Measurements from ENCODE around the gene COL6A1. TPM values are rescaled to one million over a fixed set of nuclear protein-coding genes. Genes with fewer than 3 reads are reported as not detected.

Gene COL6A1
- total and polyA plus RNA-seq, 4 donors, result 16.9 to 82.0 (median 35.7) TPM

- no peak for DNase-seq (ENCODE audit: low spot score)
- no peaks in the 10 kb centered on the region for H3K36me3 ChIP-seq (ENCODE audit: control insufficient read depth in 4 of 4, insufficient read depth in 3 of 4, low read depth in 1 of 4, low read length in 3 of 4)
- no peak overlapping the region for H3K27ac ChIP-seq (ENCODE audit: low read depth in 1 of 2, low read length in 2 of 2)
- no peak overlapping the region for H3K4me3 ChIP-seq (ENCODE audit: low read depth in 1 of 3, low read length in 3 of 3)
- no peak overlapping the region for H3K9ac ChIP-seq (ENCODE audit: low read depth in 1 of 2, low read length in 2 of 2)
- H3K9me3 ChIP-seq (ENCODE audit: control insufficient read depth in 4 of 4, low read length in 3 of 4), result peaks cover 0 to 4% (median 0%) of the 10 kb centered on the region in 4 donors
- 89% methylated on average over 17 of the region's 17 CpGs for WGBS
- H3K27me3 ChIP-seq (ENCODE audit: control insufficient read depth in 4 of 4, insufficient read depth in 4 of 4, low read length in 3 of 4), result no peaks in the 10 kb centered on the region
- no peaks in the 10 kb centered on the region for H3K4me1 ChIP-seq (ENCODE audit: control insufficient read depth in 4 of 4, insufficient read depth in 4 of 4, low read length in 3 of 4)
- TF ChIP-seq JUND (IDR thresholded peaks at IDR 0.05), result no peak
- no peak for TF ChIP-seq TAF1 (conservative IDR thresholded peaks at IDR 0.05)
- TF ChIP-seq HNF4G (IDR thresholded peaks at IDR 0.05), result no peak
- no peak for TF ChIP-seq MAX (IDR thresholded peaks at IDR 0.05)
- no peak for TF ChIP-seq RAD21 (IDR thresholded peaks at IDR 0.05)
- no peak for TF ChIP-seq RXRA (IDR thresholded peaks at IDR 0.05)
- TF ChIP-seq GABPA (IDR thresholded peaks at IDR 0.05 in 1 of 2, conservative IDR thresholded peaks at IDR 0.05 in 1 of 2), result no peak
- no peak for TF ChIP-seq REST (IDR thresholded peaks at IDR 0.05)
- TF ChIP-seq ATF3 (IDR thresholded peaks at IDR 0.05), result no peak
- TF ChIP-seq FOXA1 (IDR thresholded peaks at IDR 0.05), result no peak
- no peak for TF ChIP-seq NR2F2 (IDR thresholded peaks at IDR 0.05)
- TF ChIP-seq ZBTB33 (IDR thresholded peaks at IDR 0.05), result no peak
Observed at GRCh38 chr21:45937721-45938452, 43.7 kb upstream of the COL6A1 start.

- H3K9ac ChIP-seq (ENCODE audit: low read depth in 1 of 2, low read length in 2 of 2), result no peak overlapping the region
- no peaks in the 10 kb centered on the region for H3K4me1 ChIP-seq (ENCODE audit: control insufficient read depth in 4 of 4, insufficient read depth in 4 of 4, low read length in 3 of 4)
- H3K9me3 ChIP-seq (ENCODE audit: control insufficient read depth in 4 of 4, low read length in 3 of 4), result peaks cover 0 to 4% (median 0%) of the 10 kb centered on the region in 4 donors
- H3K27ac ChIP-seq (ENCODE audit: low read depth in 1 of 2, low read length in 2 of 2), result no peak overlapping the region
- no peak overlapping the region for H3K4me3 ChIP-seq (ENCODE audit: low read depth in 1 of 3, low read length in 3 of 3)
- 91% methylated on average over 1 of the region's 1 CpG for WGBS
- no peak for DNase-seq (ENCODE audit: low spot score)
- no peaks in the 10 kb centered on the region for H3K36me3 ChIP-seq (ENCODE audit: control insufficient read depth in 4 of 4, insufficient read depth in 3 of 4, low read depth in 1 of 4, low read length in 3 of 4)
- no peaks in the 10 kb centered on the region for H3K27me3 ChIP-seq (ENCODE audit: control insufficient read depth in 4 of 4, insufficient read depth in 4 of 4, low read length in 3 of 4)
- TF ChIP-seq FOXA1 (IDR thresholded peaks at IDR 0.05), result no peak
- no peak for TF ChIP-seq HNF4G (IDR thresholded peaks at IDR 0.05)
- TF ChIP-seq EGR1 (IDR thresholded peaks at IDR 0.05; ENCODE audit: low read depth in 2 of 2), result no peak
- TF ChIP-seq MAX (IDR thresholded peaks at IDR 0.05), result no peak
- TF ChIP-seq ZBTB33 (IDR thresholded peaks at IDR 0.05), result no peak
- TF ChIP-seq TAF1 (conservative IDR thresholded peaks at IDR 0.05), result no peak
- TF ChIP-seq REST (IDR thresholded peaks at IDR 0.05), result no peak
- no peak for TF ChIP-seq GABPA (IDR thresholded peaks at IDR 0.05 in 1 of 2, conservative IDR thresholded peaks at IDR 0.05 in 1 of 2)
- no peak for TF ChIP-seq RAD21 (IDR thresholded peaks at IDR 0.05)
- TF ChIP-seq JUND (IDR thresholded peaks at IDR 0.05), result no peak
- TF ChIP-seq ATF3 (IDR thresholded peaks at IDR 0.05), result no peak
- no peak for TF ChIP-seq YY1 (IDR thresholded peaks at IDR 0.05)
- no peak for TF ChIP-seq RXRA (IDR thresholded peaks at IDR 0.05)
- no peak for TF ChIP-seq FOXA2 (IDR thresholded peaks at IDR 0.05)
Observed at GRCh38 chr21:45938453-45938755, 43.2 kb upstream of the COL6A1 start.
